DLD1 (cell line): ENCODE results near the gene H2BK1.

Experiments
- in situ Hi-C: cut with HindIII; loops from 2 replicates; pipeline ENCODE4 v1.10.0; 2017; ENCODE audit warnings: low sequenced_read_pairs

H2BK1 gene

DNA sequence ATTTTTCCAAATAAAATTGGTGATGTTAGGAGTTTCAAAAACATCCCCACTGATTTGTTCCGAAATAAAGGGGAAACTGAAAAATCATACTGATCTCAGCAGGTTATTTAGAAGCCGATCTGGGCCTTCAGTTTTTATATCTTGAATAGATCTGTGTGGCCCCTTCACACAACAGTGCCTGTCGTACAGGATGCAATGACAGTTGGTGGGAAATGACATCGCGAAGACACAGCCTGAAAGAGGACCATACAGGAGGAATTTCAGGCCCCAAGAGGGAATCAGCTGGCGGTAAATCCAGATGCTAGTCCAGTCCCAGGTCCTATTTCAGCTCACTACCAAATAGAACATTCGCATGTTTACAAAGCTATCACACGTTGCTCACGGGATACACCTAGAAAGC, 3.0 kb downstream of the H2BK1 start:
- in situ Hi-C loops, result loop anchor here (5.0 kb wide), 1 partner anchor 40 kb away; the partner anchor contains the start of gene GBX1

DNA sequence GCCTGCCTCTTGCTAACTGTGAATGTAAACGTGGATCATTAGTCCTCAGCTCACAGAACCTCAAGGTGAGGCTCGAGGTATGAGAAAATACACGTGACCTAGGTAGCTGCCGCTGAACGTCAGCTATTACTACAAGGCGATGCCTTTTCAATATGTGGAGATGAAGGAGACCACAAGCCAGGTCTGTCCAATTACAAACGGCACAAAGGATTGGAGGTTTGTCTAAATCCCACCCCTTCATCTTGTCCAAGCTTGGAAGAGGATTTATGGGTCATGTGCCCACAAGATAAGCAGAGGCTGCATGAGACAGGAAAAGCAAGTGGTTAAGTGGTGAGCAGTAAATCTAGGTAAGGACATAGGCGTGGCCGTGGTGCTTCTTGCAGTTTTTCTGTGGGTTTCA, 3.4 kb downstream of the H2BK1 start:
- in situ Hi-C loops, result loop anchor here (5.0 kb wide), 1 partner anchor 40 kb away; the partner anchor contains the start of gene GBX1

DNA sequence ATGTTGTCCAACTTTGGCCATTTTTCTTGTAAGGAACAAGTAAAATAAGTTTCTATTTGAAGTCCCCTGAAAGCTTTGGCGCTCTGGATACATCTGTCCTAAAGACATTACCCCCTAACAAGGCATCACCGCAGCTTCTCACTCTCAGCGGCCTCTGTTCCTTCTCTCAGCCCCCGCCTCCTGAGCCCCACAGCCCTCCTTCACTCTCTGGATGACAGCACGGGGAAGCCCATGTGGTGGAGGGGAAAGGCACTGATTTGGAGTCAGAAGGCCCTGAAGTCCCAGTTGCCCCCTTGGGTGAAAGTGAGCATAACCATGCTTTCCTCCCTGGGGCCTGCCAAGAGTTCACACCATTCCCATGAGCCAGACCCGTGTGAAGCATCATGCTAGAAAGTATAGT, 4.6 kb downstream of the H2BK1 start:
- in situ Hi-C loops, result loop anchor here (5.0 kb wide), 1 partner anchor 38 kb away; the partner anchor contains the start of gene GBX1

DNA sequence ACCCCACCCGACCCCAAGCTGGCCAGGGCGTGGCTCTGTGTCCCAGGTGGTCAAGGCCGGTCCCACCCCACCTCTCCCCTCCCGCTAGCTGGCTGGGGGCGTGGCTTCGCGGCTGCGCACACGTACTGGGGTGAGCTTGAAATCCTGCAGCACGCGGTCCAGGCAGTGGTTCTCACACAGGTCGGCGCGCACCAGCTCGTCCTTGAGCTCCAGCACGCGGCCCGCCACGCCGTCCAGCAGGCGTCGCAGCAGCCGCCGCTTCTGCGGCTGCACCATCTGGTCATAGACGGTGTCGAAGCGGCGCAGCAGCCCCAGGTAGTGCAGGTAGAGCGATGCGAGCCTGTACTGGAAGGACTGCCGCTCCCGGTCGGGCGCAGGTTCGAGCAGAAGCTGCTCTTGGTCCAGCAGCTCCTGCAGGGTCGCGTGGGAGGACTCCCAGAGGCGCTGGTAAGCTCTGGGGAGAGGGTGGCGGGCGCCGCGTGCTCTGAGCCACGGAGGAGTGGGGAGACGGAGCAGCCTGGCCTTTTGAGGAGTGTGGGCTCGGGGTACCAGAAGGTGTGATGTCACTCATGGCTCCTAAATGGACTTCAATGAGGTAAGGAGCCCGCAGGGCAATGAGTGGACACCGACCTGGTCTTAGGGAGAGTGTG, 5.8 kb downstream of the H2BK1 start:
- in situ Hi-C loops, result loop anchor here (5.0 kb wide), 1 partner anchor 37 kb away; the partner anchor contains the start of gene GBX1

DNA sequence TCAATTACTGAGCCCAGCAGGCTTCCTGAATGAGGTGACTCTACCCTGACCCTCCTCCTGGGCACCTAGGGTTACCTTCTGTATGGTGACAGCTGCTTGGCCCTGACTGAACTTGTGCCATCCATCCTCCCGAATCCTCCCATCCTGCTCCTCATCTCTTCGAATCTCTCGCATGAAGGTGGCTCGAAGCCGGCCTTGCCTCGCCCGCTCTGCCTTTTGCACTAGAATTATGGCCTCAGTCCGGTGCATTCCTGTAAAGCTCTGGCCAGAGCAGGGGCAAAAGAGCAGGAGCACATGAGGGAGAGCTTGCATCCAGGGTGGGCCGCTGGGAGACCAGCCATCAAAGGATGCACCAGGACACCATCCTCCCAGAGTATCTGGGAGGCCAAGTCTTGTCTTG, 7.5 kb downstream of the H2BK1 start:
- in situ Hi-C loops, result no loop called here

DNA sequence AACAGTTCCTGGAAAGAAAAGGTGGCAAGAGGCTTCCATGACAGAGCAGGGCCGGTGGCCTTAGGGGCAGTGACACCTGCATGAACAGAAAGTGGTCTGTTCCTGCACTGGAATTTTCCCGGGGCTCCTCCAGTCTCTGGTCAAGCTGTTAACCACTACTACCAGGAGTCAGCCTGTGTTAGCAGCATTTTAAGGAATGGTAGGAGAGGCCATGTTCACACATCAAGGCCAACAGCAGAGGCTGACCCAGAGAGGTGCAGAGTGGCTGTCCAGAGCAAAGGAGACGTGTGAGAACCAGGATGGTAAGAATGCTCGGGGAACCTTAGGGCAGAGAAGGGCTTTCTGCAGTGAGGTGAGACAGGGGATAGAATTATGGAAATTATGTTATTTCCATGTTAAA, 8.5 kb downstream of the H2BK1 start:
- in situ Hi-C loops, result no loop called here

DNA sequence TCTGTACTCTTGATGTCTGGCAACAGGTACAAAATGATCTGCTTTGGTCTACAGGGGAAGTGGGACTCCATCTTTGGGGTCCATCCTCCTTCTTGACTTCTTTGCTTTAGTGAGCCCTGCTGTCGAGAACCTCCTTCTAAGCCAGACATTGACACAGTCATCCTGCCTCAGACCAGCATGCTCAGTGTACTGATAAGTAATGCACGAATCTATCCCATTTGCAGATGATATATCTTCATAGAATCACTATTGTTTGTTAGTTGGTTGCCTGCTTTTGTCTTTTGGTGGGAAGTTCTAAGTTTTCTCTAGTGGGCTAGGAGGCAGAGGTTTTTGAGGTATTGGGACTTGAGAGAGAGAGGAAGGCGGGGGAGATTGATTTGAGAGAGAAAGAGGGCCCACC, 8.9 kb downstream of the H2BK1 start:
- in situ Hi-C loops, result no loop called here

DNA sequence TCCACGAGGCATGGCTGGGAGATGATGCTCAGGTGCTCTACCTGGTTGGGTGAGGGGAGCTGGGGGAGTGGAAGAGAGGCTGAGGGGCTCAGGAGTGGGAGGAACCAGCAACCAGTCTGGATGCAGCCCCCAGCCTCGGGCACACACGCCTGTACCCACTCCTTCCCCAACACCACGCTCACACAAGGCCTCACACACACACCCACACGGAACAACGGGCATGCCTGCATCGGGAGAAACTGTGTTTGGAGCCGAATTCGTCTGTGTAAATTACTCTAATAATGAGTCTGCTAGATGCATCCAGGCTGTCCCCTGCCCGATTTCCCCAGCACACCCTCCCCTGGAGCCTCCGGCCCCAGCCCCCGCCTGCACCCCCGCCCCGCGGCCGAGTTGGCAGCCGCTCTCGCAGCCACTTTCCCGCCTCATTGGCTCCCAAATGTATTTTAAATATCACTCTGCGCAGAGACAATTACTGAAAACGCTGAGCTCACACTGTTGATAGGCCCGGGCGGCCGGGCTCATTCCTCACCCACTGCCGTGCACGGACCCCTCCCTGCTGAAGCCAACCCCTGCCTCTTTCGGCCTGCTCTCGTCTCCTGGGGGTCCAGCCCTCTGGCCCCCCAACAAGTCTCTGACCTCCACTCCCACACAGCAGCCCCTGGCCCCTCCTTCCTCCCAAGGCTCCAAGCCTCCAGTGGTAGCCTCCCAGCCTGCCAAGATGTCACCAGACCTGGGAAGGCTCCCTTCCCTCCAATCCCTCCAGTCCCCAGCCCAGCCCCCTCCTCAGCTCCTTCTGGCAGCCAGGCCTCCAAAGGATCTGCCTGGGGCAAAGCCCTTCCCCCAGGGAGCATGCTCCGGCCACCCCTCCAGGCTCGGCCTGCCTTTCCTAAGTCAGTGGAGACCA, 11.1 kb downstream of the H2BK1 start:
- in situ Hi-C loops, result no loop called here

DNA sequence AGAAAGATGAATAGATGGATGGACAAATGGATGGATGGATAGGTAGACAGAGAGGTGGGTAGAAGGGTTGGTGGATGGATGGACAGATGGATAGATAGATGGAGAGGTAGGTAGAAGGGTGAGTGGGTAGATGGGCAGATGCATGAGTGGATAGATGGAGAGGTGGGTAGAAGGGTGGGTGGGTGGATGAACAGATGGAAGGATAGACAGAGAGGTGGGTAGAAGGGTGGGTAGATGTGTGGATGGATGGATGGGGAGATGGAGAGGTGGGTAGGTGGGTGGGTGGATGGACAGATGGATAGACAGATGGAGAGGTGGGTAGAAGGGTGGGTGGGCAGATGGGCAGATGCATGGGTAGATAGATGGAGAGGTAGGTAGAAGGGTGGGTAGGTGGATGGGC, 12.4 kb downstream of the H2BK1 start:
- in situ Hi-C loops, result no loop called here

DNA sequence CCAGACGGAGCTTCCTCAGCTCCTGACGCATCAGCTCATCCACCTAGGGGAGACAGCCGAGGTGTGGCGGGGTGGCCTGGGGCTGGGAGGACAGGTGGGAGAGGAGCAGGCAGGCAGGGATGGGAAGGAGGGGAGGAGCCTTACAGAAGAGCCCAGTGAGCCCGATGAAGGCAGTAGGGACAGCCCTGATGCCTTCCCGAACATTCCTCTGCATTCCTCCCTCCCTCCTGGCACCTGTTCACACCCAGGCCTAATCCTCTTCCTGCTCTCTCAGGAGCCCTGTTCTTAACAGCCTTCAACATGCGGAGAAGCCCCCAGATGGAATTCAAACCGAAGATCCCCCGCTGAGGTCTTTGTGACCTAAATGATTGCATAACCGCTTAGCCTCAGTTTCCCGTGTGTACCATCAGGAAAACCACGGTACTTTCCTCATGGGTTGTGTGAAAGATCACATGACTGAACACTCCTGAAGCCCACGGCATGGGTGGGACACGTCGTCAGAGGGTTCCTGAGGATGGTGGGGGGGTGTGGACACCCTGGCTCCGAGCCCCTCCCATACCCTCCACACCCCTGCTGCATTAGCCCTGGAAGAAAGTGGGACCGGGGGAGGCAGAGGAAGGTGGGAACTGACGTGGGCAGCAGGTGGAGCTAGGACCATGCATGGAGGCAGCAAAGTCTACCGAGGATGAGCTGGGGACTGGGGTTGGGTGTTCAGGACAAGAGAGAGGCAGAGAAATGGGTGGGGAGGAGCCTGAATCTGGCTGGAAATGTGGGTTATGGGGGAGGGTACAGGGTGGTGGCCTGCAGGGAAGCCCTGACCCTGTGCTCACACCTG, 14.5 kb downstream of the H2BK1 start:
- in situ Hi-C loops, result no loop called here

DNA sequence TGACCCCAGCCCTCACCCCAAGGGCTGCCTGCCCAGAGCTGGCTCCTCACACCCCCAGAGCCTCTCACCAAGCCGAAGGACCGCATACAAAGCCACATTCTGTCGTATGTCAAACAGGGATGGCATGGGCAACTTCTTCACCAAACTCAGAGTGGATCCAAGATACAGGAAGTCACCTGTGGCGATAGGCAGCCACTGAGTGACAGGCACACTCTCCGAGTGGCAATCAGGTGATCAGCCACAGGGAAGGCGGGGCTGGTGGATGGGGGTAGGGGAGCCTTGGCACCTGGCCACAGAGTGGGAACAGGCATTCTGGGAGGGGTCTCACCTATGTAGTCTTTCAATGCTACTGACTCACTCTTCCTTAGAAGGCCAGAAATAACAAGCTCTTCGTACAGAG, 16.1 kb downstream of the H2BK1 start:
- in situ Hi-C loops, result no loop called here

DNA sequence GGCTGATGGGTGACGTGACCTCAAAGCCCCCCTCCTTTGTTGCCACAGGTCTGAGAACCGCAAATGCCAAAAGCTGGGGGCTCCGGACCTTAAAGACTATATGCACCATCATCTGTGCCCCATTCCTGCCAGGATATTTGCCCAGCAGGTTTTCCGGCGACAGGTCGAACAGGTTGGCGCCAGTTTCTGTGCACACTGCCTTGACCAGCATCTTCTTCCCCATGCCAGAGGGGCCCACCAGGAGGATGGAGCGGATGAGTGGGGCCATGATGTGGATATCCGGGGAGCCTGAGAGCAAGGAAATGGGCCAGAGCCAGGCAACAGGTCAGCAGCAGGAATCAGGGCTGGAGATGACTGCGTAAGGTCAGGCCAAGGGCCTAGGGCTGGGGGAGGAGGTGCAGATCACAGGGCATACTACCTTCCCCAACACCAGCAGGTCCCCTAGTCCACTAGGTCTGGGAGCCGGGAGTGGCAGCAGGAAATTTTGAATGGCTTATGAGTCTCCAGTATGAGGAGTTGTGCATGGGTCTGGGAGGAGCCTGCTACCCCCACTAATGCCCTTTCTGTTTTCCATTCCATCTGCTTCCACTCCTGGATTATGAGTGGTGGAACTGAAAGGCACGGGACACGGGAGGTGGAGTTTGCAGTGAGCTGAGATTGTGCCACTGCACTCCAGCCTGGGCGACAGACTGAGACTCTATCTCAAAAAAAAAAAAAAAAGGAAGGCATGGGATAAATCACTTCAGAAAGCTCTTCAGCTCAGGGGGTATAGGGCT, 16.9 kb downstream of the H2BK1 start:
- in situ Hi-C loops, result no loop called here

DNA sequence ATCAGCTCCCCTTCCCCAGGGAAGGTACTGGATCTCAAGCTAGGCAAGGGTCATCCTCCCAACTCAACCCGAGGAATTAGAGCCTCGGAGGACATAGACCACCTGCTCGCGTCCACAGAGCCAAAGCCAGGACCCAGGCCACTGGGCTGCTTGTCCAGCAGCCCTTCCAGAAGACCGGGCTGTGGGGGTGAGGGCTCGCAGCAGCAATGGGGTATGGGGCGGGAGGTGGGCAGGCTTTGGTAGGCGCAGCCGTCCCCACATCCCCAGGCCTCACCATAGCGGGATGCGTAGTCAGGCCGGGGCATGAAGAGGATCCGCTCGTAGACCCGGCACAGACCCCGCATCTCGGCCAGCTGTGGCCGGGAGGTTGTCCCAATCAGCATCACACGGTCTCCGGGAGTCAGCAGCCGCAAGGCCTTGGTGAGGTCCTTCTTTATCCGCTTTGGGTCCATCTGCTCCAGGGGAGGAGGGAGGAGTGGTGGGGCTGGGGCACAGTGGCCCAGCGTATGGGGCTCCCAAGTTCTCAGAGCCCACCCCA, 18.2 kb downstream of the H2BK1 start:
- in situ Hi-C loops, result no loop called here

DNA sequence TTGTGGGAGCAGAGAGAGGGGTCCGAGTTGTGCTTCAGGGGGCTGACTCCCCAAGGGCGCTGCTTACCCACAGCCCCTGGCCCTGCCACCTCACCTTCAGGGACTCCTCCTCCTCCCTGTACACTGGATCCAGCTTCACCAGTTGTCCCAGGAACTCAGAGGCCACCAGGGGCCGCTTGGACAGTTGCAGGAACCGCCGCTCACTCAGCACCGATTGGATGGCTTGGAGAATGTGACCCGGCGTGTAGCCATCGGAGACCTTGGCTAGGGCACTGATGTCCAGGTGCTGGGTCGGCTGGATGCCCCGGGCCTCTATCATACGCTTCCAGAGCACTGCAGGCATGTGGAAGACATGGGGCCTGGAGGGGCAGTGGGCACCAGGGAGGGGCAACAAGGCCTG, 18.7 kb downstream of the H2BK1 start:
- in situ Hi-C loops, result no loop called here

DNA sequence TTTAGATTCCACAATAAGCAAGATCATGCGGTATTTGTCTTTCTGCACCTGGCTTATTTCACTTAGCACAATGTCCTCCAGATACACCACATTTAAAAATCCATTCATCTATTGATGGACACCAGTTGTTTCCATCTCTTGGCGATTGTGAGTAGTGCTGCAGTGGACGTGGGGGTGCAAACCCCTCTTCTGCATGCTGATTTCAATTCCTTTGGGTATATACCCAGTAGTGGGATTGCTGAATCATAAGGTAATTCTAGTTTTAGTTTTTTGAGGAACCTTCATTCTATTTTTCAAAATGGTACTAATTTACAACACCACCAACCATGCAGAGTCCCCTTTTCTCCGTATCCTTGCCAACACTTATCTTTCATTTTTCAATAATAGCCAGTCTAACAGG, 21.2 kb downstream of the H2BK1 start:
- in situ Hi-C loops, result no loop called here

DNA sequence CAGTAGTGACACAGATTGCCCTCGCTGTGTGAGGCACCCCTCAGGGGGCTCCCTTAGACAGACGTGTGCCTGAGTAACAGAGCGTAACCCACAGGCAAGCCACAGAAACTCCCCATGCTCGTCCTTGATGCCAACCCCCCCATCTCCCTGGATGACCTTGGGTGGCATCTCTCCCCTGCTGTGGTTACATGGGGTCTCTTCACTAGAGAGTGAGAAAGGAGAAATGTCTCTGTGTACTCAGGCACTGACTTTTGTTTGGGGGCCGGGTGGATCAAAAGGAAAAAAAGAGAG, 22.1 kb downstream of the H2BK1 start:
- in situ Hi-C loops, result no loop called here

DNA sequence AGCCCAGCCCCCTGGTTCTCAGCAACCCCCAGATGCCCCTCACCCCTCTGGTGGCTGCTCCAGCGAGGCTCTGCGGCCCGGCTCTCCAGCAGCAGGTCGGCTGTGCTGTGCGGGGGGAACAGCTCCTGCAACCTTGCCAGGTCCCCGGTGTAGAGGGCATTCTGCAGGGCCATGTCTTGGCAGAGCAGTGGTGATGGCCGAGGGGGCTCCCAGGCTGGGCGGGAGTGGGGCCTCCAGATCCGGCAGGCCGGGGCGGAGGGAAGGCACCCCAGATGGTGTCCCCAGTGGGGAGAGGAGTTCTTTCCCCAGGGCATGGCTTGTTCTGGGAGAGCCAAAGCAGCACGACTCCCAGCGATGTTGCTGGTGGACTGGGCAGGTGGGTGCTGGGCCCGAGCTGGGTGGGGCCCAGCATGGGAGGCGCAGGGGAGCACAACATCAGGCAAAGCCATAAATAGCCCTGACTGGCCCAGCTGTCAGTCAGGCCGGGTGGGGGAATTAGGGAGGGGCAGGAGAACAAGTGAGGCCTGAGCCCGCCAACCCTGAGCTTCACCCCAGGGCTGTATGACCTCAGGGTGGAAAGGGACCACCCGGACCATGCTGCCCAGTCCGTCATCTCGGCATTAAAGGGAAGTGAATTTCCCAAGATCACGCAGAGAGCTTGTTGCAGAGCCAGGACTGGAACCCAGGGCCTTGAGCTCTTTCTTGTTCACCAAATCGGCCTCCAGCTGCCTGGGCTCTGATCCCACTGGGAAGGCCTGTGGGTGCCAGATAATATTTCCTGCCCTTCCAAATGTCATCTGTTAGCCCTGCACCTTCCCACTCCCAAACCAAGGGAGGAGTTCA, 22.7 kb downstream of the H2BK1 start:
- in situ Hi-C loops, result no loop called here

DNA sequence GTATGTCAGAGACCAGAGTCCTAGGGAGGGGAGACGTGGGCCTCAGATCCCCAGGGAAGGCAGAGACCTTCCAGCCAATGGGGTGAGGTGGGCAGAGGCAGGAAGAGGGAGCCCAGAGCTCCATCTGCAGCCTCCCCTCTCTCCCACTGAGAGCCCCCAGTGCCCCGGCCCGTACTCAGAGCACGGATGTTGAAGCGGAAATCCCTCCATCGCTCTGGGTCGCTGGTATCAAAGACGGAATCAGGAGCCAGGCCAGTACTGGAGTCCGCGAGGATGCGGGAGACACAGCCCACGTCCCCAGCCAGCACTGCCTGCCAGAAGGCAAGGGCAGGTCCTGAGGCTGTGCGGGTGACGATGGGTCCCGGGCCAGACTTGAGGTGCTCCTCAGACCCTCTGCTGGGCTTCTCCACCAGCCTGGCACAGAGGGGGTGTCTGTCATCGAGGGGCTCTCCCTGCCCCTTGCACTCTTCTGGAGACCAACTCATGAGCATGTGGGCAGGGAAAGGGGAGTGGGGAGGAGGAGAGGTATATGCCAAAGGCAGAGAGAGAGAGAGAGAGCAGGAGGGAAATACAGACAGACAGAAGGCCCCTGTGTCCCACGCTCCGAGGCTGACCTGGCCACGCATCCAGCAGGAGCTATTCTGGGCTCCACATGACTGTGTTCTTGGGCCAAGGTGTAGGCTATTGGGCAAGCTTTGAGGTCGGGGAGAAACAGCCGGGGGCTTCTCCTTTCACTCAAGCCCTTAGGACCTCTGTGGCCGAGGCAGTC, 23.5 kb downstream of the H2BK1 start, which contains the start of gene ASB10:
Gene ASB10, minus strand, starts transcription at position 611 of the 769 bp plus-strand sequence. Its CDS starts 120 bp downstream, at position 491.
- in situ Hi-C loops, result no loop called here
